ENCODE measurements around the gene SYT1.
"Not testable (repeated sequence)": the region's sequence is repeated elsewhere in the genome, so short reads cannot be mapped to it uniquely, and the experiment has no call there.

The SYT1 gene

GRCh38 chr12:78977304-78977867 is 112.8 kb downstream of the SYT1 start:
- DNase-seq: no peak

DNA sequence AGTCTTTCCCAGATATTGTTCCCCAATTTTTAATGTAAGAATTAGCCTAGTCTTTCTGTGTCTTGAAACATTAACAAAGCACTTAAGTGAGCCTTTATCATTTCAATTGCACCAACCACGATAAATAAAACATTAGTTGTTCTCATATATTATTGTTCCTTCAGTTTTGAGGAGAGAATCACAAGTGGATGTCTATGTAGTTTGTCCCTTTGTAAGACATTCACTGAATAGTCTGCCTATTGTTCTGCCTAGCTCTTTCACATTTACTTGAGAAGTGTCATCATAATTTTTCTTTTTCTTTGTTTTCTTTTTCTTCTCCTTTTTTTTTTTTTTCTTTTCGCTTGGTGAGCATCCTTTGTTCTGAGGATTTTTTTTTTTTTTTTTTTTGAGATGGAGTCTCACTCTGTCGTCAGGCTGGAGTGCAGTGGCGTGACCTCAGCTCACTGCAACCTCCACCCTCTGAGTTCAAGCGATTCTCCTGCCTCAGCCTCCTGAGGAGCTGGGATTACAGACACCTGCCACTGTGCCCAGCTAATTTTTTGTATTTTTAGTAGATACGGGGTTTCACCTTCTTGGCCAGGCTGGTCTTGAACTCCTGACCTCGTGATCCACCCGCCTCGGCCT is 129.7 kb downstream of the SYT1 start:
- no peak for DNase-seq

- no peak for DNase-seq
Measured at GRCh38 chr12:79000501-79000900, 135.9 kb downstream of the SYT1 start.

DNA sequence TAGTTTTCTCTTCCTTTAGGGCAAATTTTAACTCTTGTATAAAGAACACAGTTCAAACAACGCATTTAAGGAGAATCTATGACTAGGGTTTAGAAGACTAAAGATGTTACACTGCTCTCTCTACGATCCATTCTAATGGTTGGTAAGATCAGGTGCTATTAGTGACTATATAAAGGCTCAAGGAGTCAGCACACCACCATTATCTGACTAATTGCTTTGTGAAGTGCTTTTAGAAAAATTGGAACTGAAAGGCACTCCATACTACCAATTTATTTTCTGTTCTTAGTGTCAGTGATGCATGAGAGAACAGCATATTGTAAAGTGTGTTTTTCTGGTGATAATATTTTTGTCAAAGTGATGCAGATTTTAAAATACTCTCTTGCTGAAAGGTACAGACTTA is 136.8 kb downstream of the SYT1 start:
- no peak for DNase-seq

DNA sequence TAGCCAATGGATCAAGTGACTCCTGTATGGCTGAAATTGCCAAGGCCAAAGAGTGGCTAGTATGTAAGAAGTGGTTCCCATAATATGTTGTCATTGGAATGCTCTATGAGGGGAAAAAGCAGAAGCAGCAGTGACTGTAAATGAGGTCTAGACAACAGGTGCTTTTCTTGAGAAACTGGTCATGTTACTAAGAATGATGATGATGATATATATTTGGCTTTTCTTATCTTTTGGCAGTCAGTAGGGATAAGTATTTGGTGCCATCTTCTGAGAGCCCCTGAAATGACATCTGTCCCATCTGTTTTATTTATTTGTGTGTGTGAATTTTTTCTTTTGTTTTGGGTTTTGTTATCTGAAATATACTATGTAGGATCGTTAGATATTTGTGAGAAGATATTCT is 141.7 kb downstream of the SYT1 start:
- no peak for DNase-seq

GRCh38 chr12:79008591-79008990 is 144.0 kb downstream of the SYT1 start:
- no peak for DNase-seq

GRCh38 chr12:79012636-79013035 is 148.1 kb downstream of the SYT1 start:
- DNase-seq: no peak

DNA sequence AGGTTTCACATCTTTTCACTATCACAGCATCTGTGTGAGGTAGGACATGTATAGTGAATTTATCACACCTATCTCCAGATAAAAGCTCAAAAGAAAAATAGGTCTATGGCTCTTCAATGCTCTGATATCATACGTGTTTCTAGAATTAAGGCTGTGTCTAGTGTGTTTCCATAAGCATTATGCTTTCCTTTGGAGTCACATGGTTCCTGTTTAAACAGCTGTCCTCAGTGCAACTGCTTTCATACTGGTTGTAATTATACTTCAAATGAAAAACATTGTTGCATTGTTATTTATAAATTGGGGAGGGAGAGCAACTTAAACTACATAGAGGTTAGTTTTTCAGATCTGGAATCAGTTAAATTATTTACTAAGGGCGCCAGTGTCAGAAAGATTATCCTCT is 151.6 kb downstream of the SYT1 start:
- DNase-seq: no peak

DNA sequence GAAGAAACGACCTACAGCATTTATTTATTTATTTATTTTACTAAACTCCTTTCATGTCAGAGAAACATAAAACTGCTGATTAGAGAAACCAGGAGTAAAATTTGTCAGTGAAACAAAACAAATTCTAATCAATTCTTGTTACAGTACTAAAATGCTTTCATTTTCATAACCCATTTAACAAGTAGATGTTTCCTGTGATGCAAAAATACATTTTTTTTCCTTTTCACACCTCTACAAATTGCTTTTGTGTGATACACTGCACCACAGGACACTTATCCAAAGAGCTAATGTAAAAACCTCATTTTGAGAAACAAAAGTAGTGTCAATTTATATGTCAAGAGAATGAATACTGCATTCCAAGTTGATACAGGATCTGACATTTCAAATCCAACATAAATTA is 155.1 kb downstream of the SYT1 start:
- no peak for DNase-seq

GRCh38 chr12:79020106-79020505 is 155.5 kb downstream of the SYT1 start:
- DNase-seq: no peak

DNA sequence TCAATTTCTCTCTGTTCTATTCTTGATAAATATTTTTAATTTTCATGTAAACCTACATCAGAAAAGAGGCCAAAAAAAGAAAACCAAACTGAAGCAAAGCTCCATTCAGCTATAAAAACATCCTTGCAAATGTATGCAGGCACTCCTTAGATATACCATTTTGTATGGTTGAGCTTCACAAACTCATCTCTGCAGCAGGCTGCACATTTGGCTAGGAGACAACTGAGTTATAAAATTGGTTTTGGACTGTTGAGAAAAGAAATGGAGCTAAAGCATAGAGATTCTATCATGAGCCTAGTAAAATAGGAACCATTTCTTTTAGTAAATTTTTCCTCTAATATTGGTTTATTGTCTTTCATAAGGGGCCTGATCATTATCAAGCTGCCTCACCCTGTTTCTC is 156.4 kb downstream of the SYT1 start:
- no peak for DNase-seq

GRCh38 chr12:79023261-79023660 is 158.7 kb downstream of the SYT1 start:
- DNase-seq: no peak

GRCh38 chr12:79023784-79024183 is 159.2 kb downstream of the SYT1 start:
- DNase-seq: no peak

GRCh38 chr12:79033788-79034187 is 169.2 kb downstream of the SYT1 start:
- DNase-seq: no peak

DNA sequence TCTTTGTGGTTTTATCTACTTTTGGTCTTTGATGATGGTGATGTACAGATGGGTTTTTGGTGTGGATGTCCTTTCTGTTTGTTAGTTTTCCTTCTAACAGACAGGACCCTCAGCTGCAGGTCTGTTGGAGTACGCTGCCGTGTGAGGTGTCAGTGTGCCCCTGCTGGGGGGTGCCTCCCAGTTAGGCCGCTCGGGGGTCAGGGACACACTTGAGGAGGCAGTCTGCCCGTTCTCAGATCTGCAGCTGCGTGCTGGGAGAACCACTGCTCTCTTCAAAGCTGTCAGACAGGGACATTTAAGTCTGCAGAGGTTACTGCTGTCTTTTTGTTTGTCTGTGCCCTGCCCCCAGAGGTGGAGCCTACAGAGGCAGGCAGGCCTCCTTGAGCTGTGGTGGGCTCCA is 180.2 kb downstream of the SYT1 start:
- not testable (repeated sequence) for DNase-seq

GRCh38 chr12:79045149-79045703 is 180.7 kb downstream of the SYT1 start:
- DNase-seq: not testable (repeated sequence)

DNA sequence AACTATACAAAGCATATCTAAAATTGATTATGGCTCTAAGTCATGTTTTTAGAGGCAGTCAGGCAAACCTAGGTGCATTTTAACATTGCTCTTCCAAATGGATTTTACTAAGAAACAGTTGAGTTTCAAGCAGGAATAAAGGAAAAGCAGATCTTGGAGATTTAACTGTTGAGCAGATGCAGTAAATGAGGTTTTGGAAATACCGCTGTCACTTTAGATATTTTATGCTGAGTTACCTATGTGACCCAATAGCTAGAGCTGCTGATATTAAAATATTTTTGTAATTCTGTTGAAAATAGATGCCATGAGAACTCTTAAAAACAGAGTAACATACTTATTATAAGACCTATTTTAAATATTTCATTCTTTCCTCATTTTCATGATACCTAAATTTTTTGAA is 181.4 kb downstream of the SYT1 start:
- no peak for DNase-seq

DNA sequence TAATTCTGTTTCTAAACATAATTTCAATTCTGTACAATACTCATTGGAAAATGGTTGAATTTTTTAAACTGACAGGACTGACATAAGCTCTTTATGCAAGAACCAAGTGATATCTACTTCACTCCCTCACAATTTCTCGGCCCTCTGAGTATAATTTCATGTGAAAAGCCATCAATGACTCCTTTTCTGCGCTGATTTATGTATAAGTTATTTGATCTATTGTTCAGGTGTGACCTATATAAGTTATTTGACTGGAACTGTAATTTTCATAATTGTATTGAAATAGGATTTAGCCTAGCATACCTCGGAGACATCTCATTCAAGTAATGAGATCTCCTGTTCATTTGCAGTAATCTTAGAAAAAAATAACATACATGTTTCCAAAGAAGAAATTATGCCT is 184.4 kb downstream of the SYT1 start:
- no peak for DNase-seq

DNA sequence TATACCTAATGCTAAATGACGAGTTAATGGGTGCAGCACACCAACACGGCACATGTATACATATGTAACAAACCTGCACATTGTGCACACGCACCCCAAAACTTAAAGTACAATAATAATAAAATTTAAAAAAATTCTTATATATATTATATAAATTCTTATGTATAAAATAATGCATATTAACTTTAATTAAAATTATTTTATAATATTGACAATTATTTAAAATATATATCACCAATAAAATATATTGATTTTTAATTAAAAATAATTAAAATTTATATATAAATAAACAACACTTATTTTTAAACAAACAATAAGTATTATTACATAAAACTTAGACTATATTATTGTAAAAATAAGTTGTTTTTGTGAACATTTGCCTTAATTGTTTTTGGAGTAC is 188.8 kb downstream of the SYT1 start:
- DNase-seq: no peak

DNA sequence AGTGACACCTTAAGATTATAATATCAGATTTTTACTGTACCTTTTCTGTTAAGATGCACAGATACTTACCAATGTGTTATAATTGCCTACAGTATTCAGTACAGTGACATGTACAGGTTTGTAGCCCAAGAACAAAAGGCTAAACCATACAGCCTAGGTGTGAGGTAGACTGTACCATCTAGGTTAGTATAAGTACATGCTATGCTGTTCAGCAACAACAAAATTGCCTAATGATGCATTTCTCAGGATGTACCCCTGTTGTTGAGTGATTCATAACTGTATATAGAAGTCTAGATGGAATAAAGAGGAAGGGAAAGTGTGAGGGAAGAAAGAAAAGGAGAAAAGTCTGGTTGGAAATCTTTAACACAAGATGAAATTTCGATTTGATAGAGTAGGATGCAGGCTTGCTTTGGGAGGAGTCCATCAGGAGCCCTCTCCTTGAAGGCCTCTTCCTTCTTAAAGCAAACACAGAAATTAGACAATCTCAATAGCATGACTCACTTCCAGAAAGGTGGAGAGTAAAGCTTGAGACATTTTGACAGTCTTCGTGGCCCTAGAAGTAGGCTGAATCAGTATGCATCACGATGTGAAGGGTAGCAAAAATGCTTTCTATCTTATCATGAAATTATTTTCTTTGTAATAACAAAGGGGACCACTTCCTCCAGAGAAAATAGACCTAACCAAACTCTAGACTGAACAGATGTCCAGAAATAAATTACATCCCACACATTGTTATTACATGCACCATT is 191.5 kb downstream of the SYT1 start:
- no peak for DNase-seq

GRCh38 chr12:79056775-79057174 is 192.2 kb downstream of the SYT1 start:
- no peak for DNase-seq

DNA sequence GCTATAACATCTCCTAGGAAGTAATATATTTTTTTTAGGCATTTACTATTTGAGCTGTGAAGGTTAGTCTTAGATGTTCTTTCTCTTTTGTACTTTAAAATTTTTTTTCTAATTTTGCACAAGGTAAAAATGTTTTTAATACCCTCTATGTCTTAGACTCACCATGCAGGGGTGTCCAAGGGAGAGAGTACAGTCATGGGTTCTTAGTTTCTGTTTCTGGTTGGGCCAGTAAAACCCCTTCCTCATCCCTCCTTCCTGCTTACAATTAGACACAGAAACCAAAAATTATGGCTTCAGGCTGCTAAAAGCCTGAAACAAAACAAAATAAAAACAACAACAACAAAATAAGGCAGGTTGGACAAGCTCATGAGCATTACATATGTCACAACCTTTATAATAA is 193.0 kb downstream of the SYT1 start:
- no peak for DNase-seq

DNA sequence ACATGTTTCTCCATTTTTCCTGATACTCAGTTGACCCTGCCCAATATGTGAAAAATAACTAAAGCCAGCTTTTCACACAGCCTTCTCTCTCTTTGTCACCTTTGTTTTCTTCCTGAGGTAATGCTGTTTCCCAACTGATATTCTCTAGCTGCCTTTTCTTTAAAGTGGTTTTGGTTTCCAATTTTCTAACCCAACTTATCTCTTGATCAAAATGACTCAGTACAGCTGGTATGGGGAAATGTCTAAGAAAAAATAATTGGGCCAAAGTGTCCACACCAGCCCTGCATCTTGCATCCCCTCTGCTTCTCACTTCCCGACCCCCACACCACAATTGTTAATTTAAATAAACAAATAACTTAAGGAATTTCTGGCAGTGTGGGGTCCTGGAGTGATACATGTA is 193.8 kb downstream of the SYT1 start:
- no peak for DNase-seq

- no peak for DNase-seq
Measured at GRCh38 chr12:79059557-79059956, 195.0 kb downstream of the SYT1 start.
